Pons (tissue), 1 donor: ENCODE data around the gene MAML3.
A peak's percentile ranks its signal among the peaks of the same experiment; 100 is the strongest.

Experiments
- DNase-seq: peaks from one replicate; pipeline ENCODE4 v3.0.0-alpha.2; 2016; ENCODE audit warnings: low spot score

Gene MAML3

GRCh38 chr4:140071806-140072205 is 82.2 kb downstream of the MAML3 start:
- no peak for DNase-seq

- no peak for DNase-seq
These were observed 83.0 kb downstream of the MAML3 start for GRCh38 chr4:140070973-140071372.

- DNase-seq: no peak
These were observed 83.6 kb downstream of the MAML3 start for GRCh38 chr4:140070366-140070765.

- DNase-seq: no peak
These were observed 84.9 kb downstream of the MAML3 start for GRCh38 chr4:140069066-140069465.

- no peak for DNase-seq
These were observed 85.7 kb downstream of the MAML3 start for GRCh38 chr4:140068271-140068670.

GRCh38 chr4:140066031-140066930 is 87.7 kb downstream of the MAML3 start:
- no peak for DNase-seq

GRCh38 chr4:140065393-140065792 is 88.6 kb downstream of the MAML3 start:
- DNase-seq: no peak

- DNase-seq: no peak
These were observed 92.2 kb downstream of the MAML3 start for GRCh38 chr4:140061659-140062289.

- DNase-seq: no peak
These were observed 92.8 kb downstream of the MAML3 start for GRCh38 chr4:140061194-140061593.

GRCh38 chr4:140059159-140059558 is 94.8 kb downstream of the MAML3 start:
- no peak for DNase-seq

GRCh38 chr4:140057701-140058100 is 96.3 kb downstream of the MAML3 start:
- DNase-seq: no peak

- DNase-seq: no peak
These were observed 98.0 kb downstream of the MAML3 start for GRCh38 chr4:140056015-140056414.

- DNase-seq: no peak
These were observed 99.1 kb downstream of the MAML3 start for GRCh38 chr4:140054861-140055260.

- DNase-seq: no peak
These were observed 100.8 kb downstream of the MAML3 start for GRCh38 chr4:140053185-140053584.

- peak; percentile 63 for DNase-seq
These were observed 101.9 kb downstream of the MAML3 start for GRCh38 chr4:140052050-140052449.

- peak; percentile 63 for DNase-seq
These were observed 103.9 kb downstream of the MAML3 start for GRCh38 chr4:140049849-140050637.

- peak; percentile 70 for DNase-seq
These were observed 104.7 kb downstream of the MAML3 start for GRCh38 chr4:140049024-140049848.

- no peak for DNase-seq
These were observed 105.5 kb downstream of the MAML3 start for GRCh38 chr4:140048419-140048995.

GRCh38 chr4:140047786-140048185 is 106.2 kb downstream of the MAML3 start:
- DNase-seq: no peak

- no peak for DNase-seq
These were observed 106.9 kb downstream of the MAML3 start for GRCh38 chr4:140047017-140047640.

GRCh38 chr4:140046543-140046942 is 107.4 kb downstream of the MAML3 start:
- no peak for DNase-seq
